HCT116 (cell line): ENCODE measurements around the gene SARNP. TPM values are rescaled to one million over a fixed set of nuclear protein-coding genes. Genes with fewer than 3 reads are reported as not detected.

Experiments used
- ATAC-seq: fragments of 200-7000 bp; cut with Tn5 transposase; 2 replicates; pipeline ENCODE4 v1.9.1; 2020; ENCODE audit warnings: mild to moderate bottlenecking, moderate library complexity
- BruUV-seq: library from RNA; stranded (reverse); fragments of 400-500 nt; replicated peaks from 2 replicates; lab custom pipeline; 2021; lab: Mats Ljungman, UMichigan
- CTCF ChIA-PET: fragments of 300-600 bp; sonication (Branson Sonifier 250); formaldehyde crosslinking; loops from one replicate; lab custom pipeline; 2021; ENCODE audit warnings: antibody characterized with exemption; lab: Charles Lee
- POLR2A ChIA-PET: fragments of 300-600, 350-600 bp; sonication (Branson Sonifier 250); formaldehyde crosslinking; loops from one replicate; lab custom pipeline; 2021; ENCODE audit warnings: antibody characterized with exemption; lab: Charles Lee
- RAD21 ChIA-PET, 2 experiments: fragments of 300-600 bp; sonication (Branson Sonifier 250); formaldehyde crosslinking; loops; one replicate each; lab custom pipeline; 2023; ENCODE audit warnings: low total read pairs in 2 of 2; ENCODE audit not compliant: uncharacterized antibody in 2 of 2, unreplicated experiment in 2 of 2, low non-redundant PET in 1 of 2; lab: Charles Lee
- DNase-seq: peaks from one replicate; pipeline ENCODE4 v3.0.0-alpha.2; 2010; ENCODE audit warnings: low read depth, low spot score
- H2AFZ ChIP-seq: fragments of 200-600 bp; shearing (Covaris generic), sonication (generic); 2 replicates; pipeline ENCODE4 v1.6.1; 2017; ENCODE audit warnings: low read depth, mixed run types, mixed read lengths, antibody characterized with exemption, low read length; ENCODE audit not compliant: poor library complexity, severe bottlenecking
- H3K27ac ChIP-seq: 2 replicates; pipeline ENCODE4 v1.5.1; 2012; ENCODE audit warnings: low read depth, low read length
- H3K27me3 ChIP-seq: fragments of 200-600 bp; sonication (generic); 2 replicates; pipeline ENCODE4 v1.6.1; 2016; ENCODE audit warnings: mixed run types, low read length, mixed read lengths; ENCODE audit not compliant: insufficient read depth
- H3K36me3 ChIP-seq, 2 experiments: fragments of 200-500 bp in 1 of 2; fragments of 200-600 bp in 1 of 2; sonication (Bioruptor generic) in 1 of 2; sonication (generic) in 1 of 2; 2 replicates each; pipeline versions ENCODE4 v1.5.1 to v1.6.1; 2014 to 2016; ENCODE audit warnings: low read length in 2 of 2, inconsistent platforms in 1 of 2, mixed read lengths in 1 of 2, mixed run types in 1 of 2; ENCODE audit not compliant: insufficient read depth in 2 of 2, control insufficient read depth in 1 of 2
- H3K4me1 ChIP-seq, 2 experiments: fragments of 200-600 bp in 1 of 2; sonication (generic) in 1 of 2; 2 replicates each; pipeline versions ENCODE4 v1.5.1 to v1.6.1; 2012 to 2017; ENCODE audit warnings: low read length in 2 of 2, inconsistent platforms in 1 of 2, mild to moderate bottlenecking in 1 of 2, mixed read lengths in 1 of 2, mixed run types in 1 of 2, moderate library complexity in 1 of 2; ENCODE audit not compliant: insufficient read depth in 2 of 2, control insufficient read depth in 1 of 2
- H3K4me2 ChIP-seq: fragments of 200-600 bp; sonication (generic); 2 replicates; pipeline ENCODE4 v1.6.1; 2017; ENCODE audit warnings: mixed run types, low read length, mixed read lengths
- H3K4me3 ChIP-seq, 2 experiments: fragments of 200-600 bp in 1 of 2; sonication (generic) in 1 of 2; replicated peaks in 1 of 2; 2 replicates each; pipeline ENCODE4 v1.5.1; 2011 to 2016; ENCODE audit warnings: low read length in 2 of 2, control low read depth in 1 of 2, low read depth in 1 of 2, mild to moderate bottlenecking in 1 of 2, mixed read lengths in 1 of 2, mixed run types in 1 of 2
- H3K79me2 ChIP-seq: fragments of 200-600 bp; sonication (generic); 2 replicates; pipeline ENCODE4 v1.6.1; 2017; ENCODE audit warnings: mild to moderate bottlenecking, mixed run types, low read length, moderate library complexity, mixed read lengths; ENCODE audit not compliant: insufficient read depth
- H3K9ac ChIP-seq: fragments of 200-600 bp; sonication (generic); 2 replicates; pipeline ENCODE4 v1.6.1; 2016; ENCODE audit warnings: low read length, mixed read lengths
- H3K9me2 ChIP-seq: fragments of 200-600 bp; sonication (generic), shearing (Covaris generic); 2 replicates; pipeline ENCODE4 v1.6.1; 2017; ENCODE audit warnings: mixed run types, mild to moderate bottlenecking, moderate library complexity; ENCODE audit not compliant: insufficient read depth
- H3K9me3 ChIP-seq, 2 experiments: fragments of 200-500 bp in 1 of 2; fragments of 200-600 bp in 1 of 2; sonication (Bioruptor generic) in 1 of 2; sonication (generic) in 1 of 2; 2 replicates each; pipeline ENCODE4 v1.6.1; 2014 to 2017; ENCODE audit warnings: low read length in 2 of 2, mixed read lengths in 2 of 2, inconsistent platforms in 1 of 2, low read depth in 1 of 2, mild to moderate bottlenecking in 1 of 2, mixed run types in 1 of 2, moderate library complexity in 1 of 2; ENCODE audit not compliant: control insufficient read depth in 1 of 2, insufficient read depth in 1 of 2
- H4K20me1 ChIP-seq: fragments of 200-600 bp; sonication (generic), shearing (Covaris generic); 2 replicates; pipeline ENCODE4 v1.6.1; 2017; ENCODE audit warnings: mixed run types, mild to moderate bottlenecking, moderate library complexity; ENCODE audit not compliant: insufficient read depth
- CBX3 ChIP-seq: IDR thresholded peaks from 2 replicates; pipeline ENCODE4 v1.6.1; 2012; ENCODE audit warnings: low read depth
- CEBPB ChIP-seq: IDR thresholded peaks from 2 replicates; pipeline ENCODE4 v1.6.1; 2012; ENCODE audit warnings: low read depth
- CTCF ChIP-seq, 3 experiments: fragments of 200-600 bp in 1 of 3; sonication (generic) in 1 of 3; IDR thresholded peaks in 2 of 3; conservative IDR thresholded peaks in 1 of 3; 2 replicates each; pipeline ENCODE4 v1.5.1; 2012 to 2017; ENCODE audit warnings: low read depth in 2 of 3, low read length in 2 of 3, antibody characterized with exemption in 1 of 3, borderline replicate concordance in 1 of 3, control low read depth in 1 of 3, mild to moderate bottlenecking in 1 of 3, mixed read lengths in 1 of 3, mixed run types in 1 of 3, moderate library complexity in 1 of 3; ENCODE audit not compliant: insufficient read depth in 1 of 3
- EGR1 ChIP-seq: IDR thresholded peaks from 2 replicates; pipeline ENCODE4 v1.6.1; 2012; ENCODE audit warnings: low read depth
- EZH2 ChIP-seq: fragments of 200-600 bp; sonication (generic); IDR thresholded peaks from 2 replicates; pipeline ENCODE4 v1.6.1; 2017; ENCODE audit warnings: antibody characterized with exemption, mixed run types
- EZH2phosphoT487 ChIP-seq: fragments of 200-600 bp; IDR thresholded peaks from 2 replicates; pipeline ENCODE4 v1.6.1; 2018; ENCODE audit warnings: antibody characterized with exemption, borderline replicate concordance
- FOSL1 ChIP-seq: IDR thresholded peaks from 2 replicates; pipeline ENCODE4 v1.6.1; 2012; ENCODE audit warnings: low read depth
- JUND ChIP-seq: IDR thresholded peaks from 2 replicates; pipeline ENCODE4 v1.6.1; 2012
- MAX ChIP-seq: IDR thresholded peaks from 2 replicates; pipeline ENCODE4 v1.6.1; 2012
- POLR2A ChIP-seq: IDR thresholded peaks from 2 replicates; pipeline ENCODE4 v1.7.0; 2011; ENCODE audit warnings: borderline replicate concordance; ENCODE audit not compliant: insufficient read depth, insufficient read length; ENCODE audit errors: extremely low read depth
- POLR2AphosphoS5 ChIP-seq: IDR thresholded peaks from 2 replicates; pipeline ENCODE4 v1.6.1; 2011; ENCODE audit warnings: mild to moderate bottlenecking, low read depth, low read length, moderate library complexity
- RAD21 ChIP-seq: IDR thresholded peaks from 2 replicates; pipeline ENCODE4 v1.6.1; 2012; ENCODE audit warnings: low read depth, mild to moderate bottlenecking
- REST ChIP-seq: IDR thresholded peaks from 2 replicates; pipeline ENCODE4 v1.6.1; 2012; ENCODE audit warnings: low read depth
- SIN3A ChIP-seq: IDR thresholded peaks from 2 replicates; pipeline ENCODE4 v1.6.1; 2012; ENCODE audit warnings: low read depth
- SRF ChIP-seq: IDR thresholded peaks from 2 replicates; pipeline ENCODE4 v1.6.1; 2012; ENCODE audit warnings: low read depth
- TCF7L2 ChIP-seq: IDR thresholded peaks from 2 replicates; pipeline ENCODE4 v1.7.0; 2011; ENCODE audit warnings: borderline replicate concordance, inconsistent platforms; ENCODE audit not compliant: insufficient read depth, insufficient read length; ENCODE audit errors: extremely low read depth
- ZBTB33 ChIP-seq: IDR thresholded peaks from 2 replicates; pipeline ENCODE4 v1.6.1; 2011; ENCODE audit warnings: mild to moderate bottlenecking, low read length, moderate library complexity; ENCODE audit not compliant: insufficient replicate concordance; ENCODE audit errors: extremely low read depth
- ZFX ChIP-seq: fragments of 450-650 bp; IDR thresholded peaks from 2 replicates; pipeline ENCODE4 v1.6.1; 2017
- ZNF274 ChIP-seq: fragments of 200-500 bp; sonication (Bioruptor generic); IDR thresholded peaks from 2 replicates; pipeline ENCODE4 v1.6.1; 2014; ENCODE audit warnings: mild to moderate bottlenecking, low read depth, low read length, inconsistent platforms
- intact Hi-C: fragments of 100-400 bp; cut with micrococcal nuclease; formaldehyde crosslinking; loops from 2 replicates; pipeline ENCODE4 v1.10.0; 2022
- total RNA-seq: library from RNA; stranded (reverse); gene quantifications from one replicate; pipeline ENCODE4 v1.2.1, GENCODE V29; 2021; ENCODE audit not compliant: unreplicated experiment

The SARNP gene
- total RNA-seq, 1 experiment from 2014 or later, result 82.4 TPM

- CTCF ChIA-PET, result no interaction called here
- no peaks in the 10 kb centered on the region; a peak in 1 of 4 replicates for H3K9me3 ChIP-seq
- ATAC-seq (no peak), DNase-seq (no peak)
- no peaks in the 10 kb centered on the region for H3K36me3 ChIP-seq
- H3K9me2 ChIP-seq, result no peaks in the 10 kb centered on the region
- intact Hi-C loops, result no loop called here
- no peak overlapping the region for H3K27ac ChIP-seq
- H3K4me3 ChIP-seq, result no peak overlapping the region
- no peaks in the 10 kb centered on the region; a peak in 1 of 4 replicates for H3K4me1 ChIP-seq
- no peaks in the 10 kb centered on the region for H4K20me1 ChIP-seq
- no peak for TF ChIP-seq POLR2AphosphoS5
- TF ChIP-seq ZBTB33, result no peak
- TF ChIP-seq SIN3A, result no peak
- TF ChIP-seq EZH2phosphoT487, result no peak
- TF ChIP-seq ZFX, result no peak
- TF ChIP-seq TCF7L2, result no peak
- TF ChIP-seq CBX3, result no peak
- no peak for TF ChIP-seq RAD21
- no peak for TF ChIP-seq ZNF274
- TF ChIP-seq POLR2A, result no peak
- no peak for TF ChIP-seq REST
- no peak for TF ChIP-seq EGR1
- no peak for TF ChIP-seq CEBPB
- TF ChIP-seq EZH2, result no peak
- no peak for TF ChIP-seq MAX
- TF ChIP-seq CTCF (IDR thresholded peaks at IDR 0.05 in 2 of 3, conservative IDR thresholded peaks at IDR 0.05 in 1 of 3; ENCODE audit: borderline replicate concordance in 1 of 3, insufficient read depth in 1 of 3, low read depth in 2 of 3, low read length in 2 of 3), result no peak
- no peak for TF ChIP-seq JUND
- no peak for TF ChIP-seq SRF
- no peak for TF ChIP-seq FOSL1
- H3K27me3 ChIP-seq, result no peaks in the 10 kb centered on the region
- H3K9ac ChIP-seq, result no peak overlapping the region
- no TSS peak for BruUV-seq
- RAD21 ChIA-PET, result no interaction called here
- POLR2A ChIA-PET, result interaction anchor here (1.1 kb wide), 1 partner anchor 43 kb away, joined by 6 read pairs; the partner anchor contains the start of genes ORMDL2 and SARNP
- no peaks in the 10 kb centered on the region for H3K79me2 ChIP-seq
- no peak overlapping the region for H2AFZ ChIP-seq
- no peak overlapping the region for H3K4me2 ChIP-seq
Observed at GRCh38 chr12:55861396-55861795, 43.9 kb upstream of the SARNP start.
